Measurements from ENCODE around the gene GAB1.

DNA sequence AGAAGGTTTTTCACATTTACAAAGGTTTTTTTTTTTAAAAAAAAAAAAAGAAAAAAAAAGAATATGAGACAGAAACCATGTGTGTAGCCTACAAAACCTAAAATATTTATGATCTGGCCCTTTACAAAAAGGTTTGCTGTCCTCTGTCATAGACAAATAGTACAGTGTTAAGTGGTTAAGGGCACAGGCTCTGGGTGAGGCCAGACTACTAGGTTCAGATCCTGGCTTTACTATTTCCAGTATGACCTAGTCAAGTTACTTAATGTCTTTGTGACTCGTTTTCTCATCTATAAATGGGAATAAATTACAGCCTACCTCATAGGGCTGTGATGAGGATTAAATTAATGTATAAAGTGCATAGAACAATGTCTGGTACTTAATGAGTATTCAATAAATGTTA lies 56.5 kb downstream of the GAB1 start:
- TF ChIP-seq CTCF (IDR thresholded peaks at IDR 0.05): no peak
- TF ChIP-seq POLR2A (IDR thresholded peaks at IDR 0.05): no peak
